GM18867 (cell line): ENCODE measurements around the gene DBR1.
A peak's percentile ranks its signal among the peaks of the same experiment; 100 is the strongest.
"Not testable (repeated sequence)": the region's sequence is repeated elsewhere in the genome, so short reads cannot be mapped to it uniquely, and the experiment has no call there.

Source experiments
- ATAC-seq: cut with Tn5 transposase; IDR thresholded peaks from one replicate; pipeline ENCODE4 v1.9.1; 2021; ENCODE audit warnings: mild to moderate bottlenecking, moderate library complexity; ENCODE audit not compliant: unreplicated experiment

The DBR1 gene

GRCh38 chr3:138187296-138188012, 12.7 kb upstream of the DBR1 start, which contains the start of gene ARMC8:
ARMC8 (plus strand) TSS chr3:138187301; CDS start chr3:138187555, 254 bp downstream.
- peak; percentile 56 for ATAC-seq

- peak; percentile 93 for ATAC-seq
These were observed 12.1 kb upstream of the DBR1 start for GRCh38 chr3:138186803-138187295.

- no peak for ATAC-seq
These were observed 11.5 kb upstream of the DBR1 start for GRCh38 chr3:138186221-138186620.

GRCh38 chr3:138184994-138185393, 10.3 kb upstream of the DBR1 start:
- no peak for ATAC-seq

GRCh38 chr3:138180375-138181029, 5.8 kb upstream of the DBR1 start:
- ATAC-seq = peak; percentile 75

GRCh38 chr3:138173769-138174420, 826 bp downstream of the DBR1 start:
- ATAC-seq = no peak

GRCh38 chr3:138172625-138173024, 2.1 kb downstream of the DBR1 start:
- ATAC-seq = no peak

- no peak for ATAC-seq
These were observed 9.7 kb downstream of the DBR1 start for GRCh38 chr3:138165061-138165460.

GRCh38 chr3:138157743-138158142, 17.0 kb downstream of the DBR1 start:
- ATAC-seq = no peak

- no peak for ATAC-seq
These were observed 20.2 kb downstream of the DBR1 start for GRCh38 chr3:138154534-138154933.

GRCh38 chr3:138148503-138148902, 26.2 kb downstream of the DBR1 start:
- no peak for ATAC-seq

GRCh38 chr3:138142181-138142580, 32.5 kb downstream of the DBR1 start:
- not testable (repeated sequence) for ATAC-seq

- no peak for ATAC-seq
These were observed 33.8 kb downstream of the DBR1 start for GRCh38 chr3:138140940-138141339.

- no peak for ATAC-seq
These were observed 35.0 kb downstream of the DBR1 start for GRCh38 chr3:138139691-138140090.

- no peak for ATAC-seq
These were observed 36.9 kb downstream of the DBR1 start for GRCh38 chr3:138137861-138138260.

- ATAC-seq = no peak
These were observed 38.5 kb downstream of the DBR1 start for GRCh38 chr3:138136201-138136600.

- ATAC-seq = no peak
These were observed 38.9 kb downstream of the DBR1 start for GRCh38 chr3:138135833-138136194.

GRCh38 chr3:138135146-138135832, 39.4 kb downstream of the DBR1 start:
- ATAC-seq = no peak

GRCh38 chr3:138132239-138132638, 42.5 kb downstream of the DBR1 start, which contains the start of gene A4GNT:
A4GNT (minus strand) TSS chr3:138132390; CDS start chr3:138131256, 1,134 bp downstream.
- ATAC-seq = no peak

GRCh38 chr3:138127636-138128365, 46.9 kb downstream of the DBR1 start:
- no peak for ATAC-seq
